Stomach (tissue), 9 donors: ENCODE results near the gene FOXO1. TPM values are rescaled to one million over a fixed set of nuclear protein-coding genes. Genes with fewer than 3 reads are reported as not detected.

Source experiments
- DNase-seq, 2 donors: peaks; one replicate each; pipeline versions ENCODE4 v3.0.0 to v3.0.0-alpha.2; 2013 to 2019
- H3K27ac ChIP-seq, 5 donors: fragments of 200-600 bp in 4 of 5; sonication (generic) in 4 of 5; one replicate each; pipeline ENCODE4 v1.5.1; 2013 to 2019; ENCODE audit warnings: mild to moderate bottlenecking in 1 of 5, moderate library complexity in 1 of 5
- H3K27me3 ChIP-seq, 3 donors: fragments of 200-600 bp; sonication (generic); one replicate each; pipeline ENCODE4 v1.5.1; 2017 to 2019; ENCODE audit warnings: mixed run types in 1 of 3
- H3K36me3 ChIP-seq, 4 donors: fragments of 200-600 bp; sonication (generic); 1 replicate in 3 of 4; 2 replicates in 1 of 4; pipeline ENCODE4 v1.5.1; 2016 to 2019
- H3K4me1 ChIP-seq, 4 donors: fragments of 200-600 bp; sonication (generic); one replicate each; pipeline ENCODE4 v1.5.1; 2016 to 2019
- H3K4me3 ChIP-seq, 4 donors: fragments of 200-600 bp; sonication (generic) in 3 of 4; one replicate each; pipeline ENCODE4 v1.5.1; 2016 to 2019; ENCODE audit warnings: mild to moderate bottlenecking in 1 of 4
- H3K9me3 ChIP-seq, 4 donors: fragments of 200-600 bp; sonication (generic); one replicate each; pipeline ENCODE4 v1.5.1; 2016 to 2019
- EP300 ChIP-seq: sonication (generic); formaldehyde crosslinking; IDR thresholded peaks from one replicate; pipeline ENCODE4 v1.6.1; 2017; ENCODE audit warnings: antibody characterized with exemption
- POLR2A ChIP-seq, 4 donors: fragments of 450-650 bp; IDR thresholded peaks; one replicate each; pipeline ENCODE4 v1.6.1; 2016; ENCODE audit warnings: antibody characterized with exemption in 4 of 4, control low read depth in 2 of 4, mild to moderate bottlenecking in 1 of 4, moderate library complexity in 1 of 4
- POLR2AphosphoS5 ChIP-seq, 3 donors: sonication (generic); formaldehyde crosslinking; IDR thresholded peaks; one replicate each; pipeline ENCODE4 v1.6.1; 2016; ENCODE audit warnings: antibody characterized with exemption in 3 of 3
- WGBS, 5 donors: extraction: QIAGEN DNeasy Blood & Tissue Kit in 3 of 5; methylation state at CpG; one replicate each; pipeline versions ENCODE4 v1.1.5 to v1.1.7; 2013 to 2018; 5-methylcytosine and 5-hydroxymethylcytosine counted together
- intact Hi-C: fragments of 100-400 bp; cut with DNase I; formaldehyde crosslinking; loops from one replicate; pipeline ENCODE4 v1.15.1; 2023; ENCODE audit warnings: low total_unique reads
- polyA plus RNA-seq, 3 donors: library from polyadenylated mRNA; stranded (reverse); fragments of 200-250 nt; gene quantifications; one replicate each; pipeline ENCODE4 v1.2.3, GENCODE V29; 2013
- total RNA-seq, 5 donors: library from RNA; depleted of rRNA; stranded (reverse); fragments of >200 nt; gene quantifications; one replicate each; pipeline versions ENCODE4 v1.1.0 to v1.2.3, GENCODE V29; 2014 to 2016
- TF ChIP-seq, protein P1 (sequence below), 7 experiments: fragments of 450-650 bp in 4 of 7; fragments of 200-600 bp in 3 of 7; sonication (generic) in 3 of 7; IDR thresholded peaks; one replicate each; pipeline ENCODE4 v1.5.1; 2016 to 2019; ENCODE audit warnings: antibody characterized with exemption in 7 of 7, control low read depth in 2 of 7, mild to moderate bottlenecking in 1 of 7
- donor health status: healthy with polysubstance abuse.
- donor health status: Bipolar disorder and iron deficiency.
- donor health status: healthy.

The FOXO1 gene
- total and polyA plus RNA-seq, 8 donors = 4.2 to 43.7 (median 19.6) TPM

- Histone ChIP-seq H3K9me3 (no peaks in the 10 kb centered on the region), H3K27me3 (no peaks in the 10 kb centered on the region), H3K4me3 (no peak overlapping the region), H3K27ac (no peak overlapping the region), H3K4me1 (peaks cover 25 to 83% (median 57%) of the 10 kb centered on the region in 4 donors), H3K36me3 (no peaks in the 10 kb centered on the region)
- TF ChIP-seq EP300 (no peak), POLR2A (IDR thresholded peaks at IDR 0.05) (no peak)
- peak in 1 of 2 donors; percentile 41 for DNase-seq
- 77 to 93% (median 90%) methylated on average over 4 of the region's 4 CpGs for WGBS, 5 donors
- intact Hi-C loops = no loop called here
These were observed 6.2 kb downstream of the FOXO1 start for GRCh38 chr13:40660141-40660664.

DNA sequence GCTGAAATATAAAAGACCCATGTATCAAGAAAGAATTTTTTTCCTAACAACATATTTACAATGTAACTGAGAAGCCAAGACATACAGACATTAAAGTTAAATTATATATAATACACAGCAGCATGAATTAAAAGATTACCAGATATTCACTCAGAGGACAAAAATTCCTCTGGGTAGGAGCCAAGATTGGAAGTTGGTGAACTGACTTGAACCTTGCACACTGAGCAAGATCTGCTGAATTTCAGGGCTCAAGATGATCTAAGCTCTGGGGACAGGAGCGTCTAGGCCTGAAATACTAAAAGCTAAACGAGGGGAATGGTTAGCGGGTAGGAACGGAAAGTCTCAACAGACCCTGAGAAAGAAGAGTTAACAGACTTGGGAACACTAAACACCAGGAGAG is 8.5 kb downstream of the FOXO1 start:
- peaks cover 26 to 95% (median 60%) of the 10 kb centered on the region in 4 donors for H3K4me1 ChIP-seq
- DNase-seq = no peak
- intact Hi-C loops = no loop called here
- H3K9me3 ChIP-seq = no peaks in the 10 kb centered on the region
- no peaks in the 10 kb centered on the region for H3K27me3 ChIP-seq
- H3K4me3 ChIP-seq = no peak overlapping the region
- TF ChIP-seq, protein P1, sequence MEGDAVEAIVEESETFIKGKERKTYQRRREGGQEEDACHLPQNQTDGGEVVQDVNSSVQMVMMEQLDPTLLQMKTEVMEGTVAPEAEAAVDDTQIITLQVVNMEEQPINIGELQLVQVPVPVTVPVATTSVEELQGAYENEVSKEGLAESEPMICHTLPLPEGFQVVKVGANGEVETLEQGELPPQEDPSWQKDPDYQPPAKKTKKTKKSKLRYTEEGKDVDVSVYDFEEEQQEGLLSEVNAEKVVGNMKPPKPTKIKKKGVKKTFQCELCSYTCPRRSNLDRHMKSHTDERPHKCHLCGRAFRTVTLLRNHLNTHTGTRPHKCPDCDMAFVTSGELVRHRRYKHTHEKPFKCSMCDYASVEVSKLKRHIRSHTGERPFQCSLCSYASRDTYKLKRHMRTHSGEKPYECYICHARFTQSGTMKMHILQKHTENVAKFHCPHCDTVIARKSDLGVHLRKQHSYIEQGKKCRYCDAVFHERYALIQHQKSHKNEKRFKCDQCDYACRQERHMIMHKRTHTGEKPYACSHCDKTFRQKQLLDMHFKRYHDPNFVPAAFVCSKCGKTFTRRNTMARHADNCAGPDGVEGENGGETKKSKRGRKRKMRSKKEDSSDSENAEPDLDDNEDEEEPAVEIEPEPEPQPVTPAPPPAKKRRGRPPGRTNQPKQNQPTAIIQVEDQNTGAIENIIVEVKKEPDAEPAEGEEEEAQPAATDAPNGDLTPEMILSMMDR (IDR thresholded peaks at IDR 0.05) = no peak
- no peak for TF ChIP-seq POLR2A (IDR thresholded peaks at IDR 0.05)
- no peak for TF ChIP-seq EP300
- no peak for TF ChIP-seq POLR2AphosphoS5 (IDR thresholded peaks at IDR 0.05)
- no peak overlapping the region for H3K27ac ChIP-seq
- no peaks in the 10 kb centered on the region for H3K36me3 ChIP-seq
- 73 to 95% (median 94%) methylated on average over 4 of the region's 4 CpGs for WGBS, 5 donors

DNA sequence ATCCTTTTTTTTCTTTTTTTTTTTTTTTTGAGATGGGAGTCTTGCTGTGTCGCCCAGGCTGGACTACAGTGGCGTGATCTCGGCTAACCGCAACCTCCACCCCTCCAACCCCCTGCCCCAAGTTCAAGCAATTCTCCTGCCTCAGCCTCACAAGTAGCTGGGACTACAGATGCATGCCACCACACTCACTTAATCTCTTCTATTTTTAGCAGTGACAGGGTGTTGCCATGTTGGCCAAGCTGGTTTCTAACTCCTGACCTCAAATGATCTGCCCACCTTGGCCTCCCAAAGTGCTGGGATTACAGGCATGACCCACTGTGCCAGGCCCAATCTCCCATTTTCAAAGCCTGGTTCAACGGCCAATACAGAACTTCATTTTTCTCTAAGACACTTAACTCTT is 9.1 kb downstream of the FOXO1 start:
- 90 to 97% (median 93%) methylated on average over 5 of the region's 5 CpGs for WGBS, 5 donors
- Histone ChIP-seq H3K27ac (no peak overlapping the region), H3K27me3 (no peaks in the 10 kb centered on the region), H3K4me3 (no peak overlapping the region), H3K36me3 (no peaks in the 10 kb centered on the region), H3K4me1 (peaks cover 24 to 95% (median 60%) of the 10 kb centered on the region in 4 donors), H3K9me3 (no peaks in the 10 kb centered on the region)
- TF ChIP-seq, protein P1 (IDR thresholded peaks at IDR 0.05) = no peak
- TF ChIP-seq POLR2A (IDR thresholded peaks at IDR 0.05) (no peak), POLR2AphosphoS5 (IDR thresholded peaks at IDR 0.05) (no peak), EP300 (no peak)
- DNase-seq = no peak
- intact Hi-C loops = no loop called here

GRCh38 chr13:40656358-40656757 is 10.1 kb downstream of the FOXO1 start:
- Histone ChIP-seq H3K4me1 (peaks cover 22 to 92% (median 55%) of the 10 kb centered on the region in 4 donors), H3K9me3 (no peaks in the 10 kb centered on the region), H3K27me3 (no peaks in the 10 kb centered on the region), H3K36me3 (no peaks in the 10 kb centered on the region), H3K4me3 (no peak overlapping the region), H3K27ac (no peak overlapping the region)
- TF ChIP-seq, protein P1 (IDR thresholded peaks at IDR 0.05) = no peak
- no peak for TF ChIP-seq POLR2AphosphoS5 (IDR thresholded peaks at IDR 0.05)
- no peak for TF ChIP-seq POLR2A (IDR thresholded peaks at IDR 0.05)
- no peak for TF ChIP-seq EP300
- 44 to 63% (median 53%) methylated on average over 1 of the region's 1 CpG for WGBS, 5 donors
- no peak for DNase-seq
- intact Hi-C loops = no loop called here

- no peak for DNase-seq
- 47 to 54% (median 50%) methylated on average over 3 of the region's 3 CpGs for WGBS, 5 donors
- Histone ChIP-seq H3K36me3 (no peaks in the 10 kb centered on the region), H3K4me1 (peaks cover 19 to 88% (median 51%) of the 10 kb centered on the region in 4 donors), H3K4me3 (no peak overlapping the region), H3K9me3 (no peaks in the 10 kb centered on the region), H3K27ac (peak overlapping the region in 1 of 5 donors; percentile 14), H3K27me3 (no peaks in the 10 kb centered on the region)
- TF ChIP-seq POLR2AphosphoS5 (IDR thresholded peaks at IDR 0.05) (no peak), EP300 (no peak), POLR2A (IDR thresholded peaks at IDR 0.05) (no peak)
- intact Hi-C loops = no loop called here
These were observed 12.7 kb downstream of the FOXO1 start for GRCh38 chr13:40653527-40654318.
